Glomerular visceral epithelial cell (primary cell): ENCODE measurements around the gene GLDN.
"Not testable (repeated sequence)": the region's sequence is repeated elsewhere in the genome, so short reads cannot be mapped to it uniquely, and the experiment has no call there.

Source experiments
- DNase-seq: peaks from one replicate; pipeline ENCODE4 v3.0.0-alpha.2; 2016; ENCODE audit errors: extremely low spot score

Gene GLDN

GRCh38 chr15:51387699-51388041 lies 46.2 kb downstream of the GLDN start:
- no peak for DNase-seq

- no peak for DNase-seq
Observed at GRCh38 chr15:51388726-51389125, 47.3 kb downstream of the GLDN start.

- DNase-seq, result no peak
Observed at GRCh38 chr15:51390241-51390965, 48.9 kb downstream of the GLDN start.

GRCh38 chr15:51390966-51391422 lies 49.5 kb downstream of the GLDN start:
- no peak for DNase-seq

GRCh38 chr15:51396921-51397320 lies 55.5 kb downstream of the GLDN start:
- no peak for DNase-seq

GRCh38 chr15:51398626-51399025 lies 57.2 kb downstream of the GLDN start:
- no peak for DNase-seq

GRCh38 chr15:51401051-51401780 lies 59.8 kb downstream of the GLDN start:
- no peak for DNase-seq

- peak; percentile 6 for DNase-seq
Observed at GRCh38 chr15:51401872-51402517, 60.5 kb downstream of the GLDN start.

GRCh38 chr15:51403072-51403878 lies 61.8 kb downstream of the GLDN start:
- DNase-seq, result peak; percentile 20

GRCh38 chr15:51403946-51404695 lies 62.7 kb downstream of the GLDN start:
- no peak for DNase-seq

GRCh38 chr15:51405693-51406523 lies 64.5 kb downstream of the GLDN start:
- no peak for DNase-seq

GRCh38 chr15:51414256-51414860 lies 72.9 kb downstream of the GLDN start:
- no peak for DNase-seq

GRCh38 chr15:51416129-51416528 lies 74.7 kb downstream of the GLDN start:
- DNase-seq, result no peak

- DNase-seq, result not testable (repeated sequence)
Observed at GRCh38 chr15:51423040-51423439, 81.6 kb downstream of the GLDN start.

GRCh38 chr15:51424780-51425179 lies 83.3 kb downstream of the GLDN start:
- no peak for DNase-seq

GRCh38 chr15:51425517-51426040 lies 84.1 kb downstream of the GLDN start:
- no peak for DNase-seq

GRCh38 chr15:51438526-51438925 lies 97.1 kb downstream of the GLDN start:
- no peak for DNase-seq

GRCh38 chr15:51443282-51443914 lies 101.9 kb downstream of the GLDN start:
- no peak for DNase-seq

- DNase-seq, result no peak
Observed at GRCh38 chr15:51444112-51444511, 102.7 kb downstream of the GLDN start.
